ENCODE data around the gene SLC29A4. TPM values are rescaled to one million over a fixed set of nuclear protein-coding genes. Genes with fewer than 3 reads are reported as not detected.
"Not testable (repeated sequence)": the region's sequence is repeated elsewhere in the genome, so short reads cannot be mapped to it uniquely, and the experiment has no call there.

SLC29A4 gene
- total RNA-seq, 2 experiments from 2014 or later: 2.5 to 2.9 TPM

DNA sequence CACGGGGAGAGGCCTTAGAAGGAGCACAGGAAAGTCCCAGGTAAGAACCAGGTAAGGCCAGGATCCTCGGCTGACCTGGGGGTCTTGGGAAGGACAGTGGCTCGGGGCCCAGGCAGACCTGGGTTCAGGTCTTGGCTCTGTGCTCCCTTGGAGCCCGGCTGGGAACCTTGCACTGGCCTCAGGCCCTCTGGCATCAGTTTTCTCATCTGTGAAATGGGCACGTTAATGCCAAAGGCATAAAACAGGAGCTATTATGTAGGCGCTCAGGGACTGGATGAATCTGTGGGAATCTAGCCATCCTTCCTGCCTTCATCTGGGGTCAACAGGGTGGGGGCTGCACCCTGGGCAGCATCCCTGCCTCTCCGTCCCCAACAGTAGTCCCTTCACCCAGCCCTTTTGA, 8.3 kb upstream of the SLC29A4 start:
- Mint-ChIP-seq H3K4me1 (ENCODE audit: low read depth) (no peaks in the 10 kb centered on the region), H3K36me3 (ENCODE audit: low read depth) (no peaks in the 10 kb centered on the region), H3K27ac (no peak overlapping the region), H3K9me3 (no peaks in the 10 kb centered on the region), H3K4me3 (no peak overlapping the region), H3K27me3 (peaks cover 5% of the 10 kb centered on the region)
- TF ChIP-seq, protein P1, sequence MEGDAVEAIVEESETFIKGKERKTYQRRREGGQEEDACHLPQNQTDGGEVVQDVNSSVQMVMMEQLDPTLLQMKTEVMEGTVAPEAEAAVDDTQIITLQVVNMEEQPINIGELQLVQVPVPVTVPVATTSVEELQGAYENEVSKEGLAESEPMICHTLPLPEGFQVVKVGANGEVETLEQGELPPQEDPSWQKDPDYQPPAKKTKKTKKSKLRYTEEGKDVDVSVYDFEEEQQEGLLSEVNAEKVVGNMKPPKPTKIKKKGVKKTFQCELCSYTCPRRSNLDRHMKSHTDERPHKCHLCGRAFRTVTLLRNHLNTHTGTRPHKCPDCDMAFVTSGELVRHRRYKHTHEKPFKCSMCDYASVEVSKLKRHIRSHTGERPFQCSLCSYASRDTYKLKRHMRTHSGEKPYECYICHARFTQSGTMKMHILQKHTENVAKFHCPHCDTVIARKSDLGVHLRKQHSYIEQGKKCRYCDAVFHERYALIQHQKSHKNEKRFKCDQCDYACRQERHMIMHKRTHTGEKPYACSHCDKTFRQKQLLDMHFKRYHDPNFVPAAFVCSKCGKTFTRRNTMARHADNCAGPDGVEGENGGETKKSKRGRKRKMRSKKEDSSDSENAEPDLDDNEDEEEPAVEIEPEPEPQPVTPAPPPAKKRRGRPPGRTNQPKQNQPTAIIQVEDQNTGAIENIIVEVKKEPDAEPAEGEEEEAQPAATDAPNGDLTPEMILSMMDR (IDR thresholded peaks at IDR 0.05): no peak
- DNase-seq (no peak), ATAC-seq (no peak)
- intact Hi-C loops (cut with micrococcal nuclease): no loop called here
- ChIA-PET POLR2A (no interaction called here), CTCF (no interaction called here)

DNA sequence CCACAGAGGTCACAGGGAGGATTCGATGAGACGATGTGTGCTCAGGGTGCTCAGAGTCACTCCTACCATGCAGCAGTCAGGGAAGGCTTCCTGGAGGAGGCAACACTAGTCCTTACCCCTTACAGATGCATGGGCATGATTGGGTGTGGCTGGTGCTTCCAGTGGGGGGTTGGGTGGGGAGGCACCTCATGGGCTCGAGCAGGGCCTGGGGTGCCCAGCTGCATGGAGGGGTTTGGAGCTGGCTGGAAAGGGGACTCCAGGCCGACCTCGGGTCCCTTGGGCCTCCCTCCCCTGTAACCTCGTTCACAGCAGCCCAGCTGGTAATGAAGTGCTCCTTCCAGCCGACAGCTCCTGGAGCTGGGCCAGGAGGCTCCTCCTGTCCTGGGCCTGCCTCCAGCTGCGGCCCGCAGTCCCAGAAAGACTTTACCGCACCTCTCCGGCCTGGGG, 7.7 kb upstream of the SLC29A4 start:
- H3K36me3 Mint-ChIP-seq (ENCODE audit: low read depth); H3K9me3 Mint-ChIP-seq; CTCF ChIA-PET; H3K27ac Mint-ChIP-seq; H3K27me3 Mint-ChIP-seq; ATAC-seq; H3K4me3 Mint-ChIP-seq; POLR2A ChIA-PET; DNase-seq; intact Hi-C loops (cut with micrococcal nuclease); H3K4me1 Mint-ChIP-seq (ENCODE audit: low read depth): not testable (repeated sequence)

DNA sequence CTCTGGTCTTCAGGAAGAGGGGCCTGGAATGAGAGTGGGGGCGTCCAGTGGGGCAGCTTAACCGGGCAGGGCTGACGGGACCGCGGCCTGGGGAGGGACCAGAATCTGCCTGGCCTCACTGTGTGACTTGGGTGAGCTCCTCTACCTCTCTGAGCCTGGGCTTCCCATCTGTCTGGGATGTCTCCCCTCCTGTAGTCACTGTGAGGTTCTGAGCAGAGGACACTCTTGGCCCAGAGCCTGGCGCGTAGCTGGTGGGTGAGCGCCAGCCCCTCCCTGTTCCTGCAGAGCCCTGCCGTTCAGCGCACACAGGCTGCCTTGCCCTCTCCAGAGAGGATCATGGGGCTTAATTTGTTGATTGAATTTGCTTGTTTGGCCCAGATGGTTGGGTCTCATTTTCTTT, 7.2 kb upstream of the SLC29A4 start:
- H3K4me1 Mint-ChIP-seq (ENCODE audit: low read depth); H3K27ac Mint-ChIP-seq; H3K4me3 Mint-ChIP-seq; CTCF ChIA-PET; H3K27me3 Mint-ChIP-seq; POLR2A ChIA-PET; intact Hi-C loops (cut with micrococcal nuclease); H3K36me3 Mint-ChIP-seq (ENCODE audit: low read depth); H3K9me3 Mint-ChIP-seq; ATAC-seq; DNase-seq: not testable (repeated sequence)

DNA sequence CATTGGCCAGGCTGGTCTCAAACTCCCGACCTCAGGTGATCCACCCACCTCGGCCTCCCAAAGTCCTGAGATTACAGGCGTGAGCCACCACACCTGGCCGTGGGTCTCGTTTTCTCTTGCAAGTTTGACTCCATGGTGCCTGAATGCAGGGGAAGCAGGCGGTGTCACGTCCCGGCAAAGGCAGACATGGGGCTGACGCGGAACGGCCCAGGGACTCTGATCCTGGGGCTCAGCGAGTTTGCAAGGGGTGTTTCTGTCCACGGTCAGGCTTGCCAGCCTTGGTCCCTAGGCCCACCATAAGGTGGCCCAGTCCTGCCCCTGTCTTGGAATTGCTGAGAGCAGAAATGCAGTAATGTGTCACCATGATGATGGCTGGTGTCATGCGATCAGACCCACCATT, 6.6 kb upstream of the SLC29A4 start:
- H3K27ac Mint-ChIP-seq; POLR2A ChIA-PET; H3K4me1 Mint-ChIP-seq (ENCODE audit: low read depth); H3K36me3 Mint-ChIP-seq (ENCODE audit: low read depth); CTCF ChIA-PET; H3K4me3 Mint-ChIP-seq; intact Hi-C loops (cut with micrococcal nuclease); ATAC-seq; DNase-seq; H3K27me3 Mint-ChIP-seq; H3K9me3 Mint-ChIP-seq: not testable (repeated sequence)

DNA sequence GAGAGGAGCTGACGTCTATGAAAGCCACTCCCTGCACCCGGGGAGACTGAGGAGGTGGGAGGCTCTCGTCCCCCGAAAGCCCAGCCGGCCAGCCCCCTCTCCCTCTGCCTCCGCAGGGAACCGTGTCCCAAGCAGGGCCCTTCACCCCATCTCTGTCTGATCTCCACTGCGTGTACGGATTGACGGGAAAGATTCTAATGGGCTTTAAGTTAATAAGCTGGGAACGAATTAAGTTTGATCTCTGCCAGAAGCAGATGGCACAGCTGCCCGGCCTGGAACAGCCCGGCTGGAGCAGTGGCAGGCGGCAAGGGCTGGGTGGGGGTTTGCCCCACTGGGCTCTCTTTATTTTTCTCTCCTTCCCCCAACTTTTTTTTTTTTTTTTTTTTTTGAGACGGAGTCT, 6.1 kb upstream of the SLC29A4 start:
- ATAC-seq (no peak), DNase-seq (no peak)
- TF ChIP-seq, protein P1 (IDR thresholded peaks at IDR 0.05): no peak
- ChIA-PET POLR2A (no interaction called here), CTCF (no interaction called here)
- Mint-ChIP-seq H3K9me3 (no peaks in the 10 kb centered on the region), H3K4me3 (no peak overlapping the region), H3K27ac (no peak overlapping the region), H3K4me1 (ENCODE audit: low read depth) (no peaks in the 10 kb centered on the region), H3K27me3 (peaks cover 6% of the 10 kb centered on the region), H3K36me3 (ENCODE audit: low read depth) (no peaks in the 10 kb centered on the region)
- intact Hi-C loops (cut with micrococcal nuclease): no loop called here

DNA sequence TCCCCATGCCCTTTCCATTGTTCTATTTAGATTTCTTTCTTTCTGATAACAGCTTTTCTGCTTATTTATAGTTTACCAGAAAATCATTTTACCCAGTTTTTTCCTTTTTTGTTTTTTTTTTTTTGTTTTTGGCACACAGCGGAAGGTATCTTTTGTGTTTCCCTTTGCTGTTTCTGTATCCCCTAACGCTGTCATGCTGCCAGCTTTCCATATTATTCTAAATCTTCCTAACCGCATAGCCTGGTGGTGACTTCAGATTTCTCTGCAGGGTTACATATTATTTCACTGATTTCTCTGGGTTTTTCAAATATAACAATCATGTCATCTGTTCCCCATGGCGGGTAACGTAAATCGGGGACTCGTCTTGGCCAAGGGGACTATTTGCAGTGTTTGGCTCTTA, 4.0 kb upstream of the SLC29A4 start:
- Mint-ChIP-seq H3K36me3 (ENCODE audit: low read depth) (no peaks in the 10 kb centered on the region), H3K27ac (no peak overlapping the region), H3K4me3 (no peak overlapping the region), H3K9me3 (no peaks in the 10 kb centered on the region), H3K27me3 (peaks cover 5% of the 10 kb centered on the region), H3K4me1 (ENCODE audit: low read depth) (no peaks in the 10 kb centered on the region)
- intact Hi-C loops (cut with micrococcal nuclease): no loop called here
- DNase-seq (no peak), ATAC-seq (no peak)
- TF ChIP-seq, protein P1 (IDR thresholded peaks at IDR 0.05): no peak
- ChIA-PET CTCF (interaction anchor here (1.1 kb wide), 1 partner anchor 39 kb away, joined by 3 read pairs; no protein-coding TSS in a partner anchor), POLR2A (interaction anchor here (0.6 kb wide), 1 partner anchor 52 kb away, joined by 3 read pairs; no protein-coding TSS in a partner anchor)

DNA sequence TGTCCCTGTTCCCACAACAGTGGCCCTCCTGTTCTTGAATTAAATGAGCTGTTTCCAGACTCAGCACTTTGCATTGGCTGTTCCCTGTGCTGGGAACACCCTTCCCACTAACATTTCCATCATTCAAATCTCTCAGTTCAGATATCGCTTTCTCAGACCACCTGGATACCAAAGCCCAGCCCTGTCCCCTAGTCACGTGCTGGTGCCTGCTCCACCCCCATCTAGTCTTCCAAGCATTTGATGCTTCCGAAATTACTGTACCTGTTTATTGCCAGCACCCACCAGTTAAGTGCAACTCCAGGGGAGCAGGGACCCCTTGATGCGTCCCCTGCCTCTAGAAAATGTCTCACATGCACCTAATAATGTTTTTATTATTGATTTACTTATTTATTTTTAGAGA, 3.0 kb upstream of the SLC29A4 start:
- ATAC-seq (no peak), DNase-seq (no peak)
- Mint-ChIP-seq H3K27me3 (peaks cover 7% of the 10 kb centered on the region), H3K9me3 (no peaks in the 10 kb centered on the region), H3K4me3 (no peak overlapping the region), H3K36me3 (ENCODE audit: low read depth) (no peaks in the 10 kb centered on the region), H3K27ac (no peak overlapping the region), H3K4me1 (ENCODE audit: low read depth) (no peaks in the 10 kb centered on the region)
- ChIA-PET CTCF (interaction anchor here (1.2 kb wide), 1 partner anchor 39 kb away, joined by 3 read pairs; no protein-coding TSS in a partner anchor), POLR2A (no interaction called here)
- intact Hi-C loops (cut with micrococcal nuclease): no loop called here
- TF ChIP-seq, protein P1 (IDR thresholded peaks at IDR 0.05): no peak

DNA sequence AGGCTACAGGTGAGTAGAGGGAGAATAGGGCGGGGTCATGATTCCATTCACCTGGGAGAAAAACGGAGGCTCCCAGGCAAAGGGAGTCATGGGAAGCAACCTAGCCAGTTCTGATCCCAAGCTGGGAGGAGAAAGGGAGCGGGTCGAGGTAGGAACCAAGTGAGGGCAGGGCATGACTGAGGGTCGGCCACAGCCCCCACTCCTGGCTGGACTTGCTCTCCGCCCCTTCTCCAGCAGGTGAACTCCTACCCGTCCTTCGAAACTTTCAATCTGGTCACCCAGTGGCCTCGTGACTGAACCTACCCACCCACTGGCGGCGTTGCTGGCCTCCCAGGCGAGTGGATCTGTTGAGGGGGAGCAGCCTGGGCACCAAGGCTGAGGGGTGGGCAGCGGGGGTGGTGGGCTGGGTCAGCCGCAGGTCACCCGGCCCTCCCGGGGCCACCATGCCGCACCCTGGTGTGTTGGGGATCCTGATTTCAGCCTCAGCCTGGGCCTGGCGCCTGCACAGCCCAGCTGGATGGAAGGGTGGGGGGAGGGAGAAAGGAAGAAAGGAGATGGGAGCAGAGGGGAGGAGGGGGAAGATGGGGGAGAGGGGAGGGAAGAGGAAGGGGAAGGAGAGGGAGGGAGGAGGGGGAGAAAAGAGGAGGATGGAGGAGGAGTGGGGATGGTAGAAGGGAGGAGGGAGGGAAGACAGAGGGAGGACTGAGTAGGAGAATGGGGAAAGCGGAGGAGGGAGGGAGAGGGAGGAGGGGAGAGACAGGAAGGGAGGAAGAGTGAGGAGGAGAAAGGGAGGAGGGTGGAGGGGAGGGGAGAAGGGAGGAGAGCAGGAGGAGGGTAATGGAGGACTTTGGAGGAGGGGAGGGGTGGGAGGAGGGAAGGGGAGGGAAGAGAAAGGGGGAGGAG, 894 bp upstream of the SLC29A4 start:
- H3K27ac Mint-ChIP-seq; H3K4me3 Mint-ChIP-seq; CTCF ChIA-PET; POLR2A ChIA-PET; intact Hi-C loops (cut with micrococcal nuclease); H3K9me3 Mint-ChIP-seq; H3K36me3 Mint-ChIP-seq (ENCODE audit: low read depth); DNase-seq; H3K4me1 Mint-ChIP-seq (ENCODE audit: low read depth); ATAC-seq: not testable (repeated sequence)
- peaks cover 10% of the 10 kb centered on the region for H3K27me3 Mint-ChIP-seq

All from activated CD8-positive, alpha-beta T cell treated with anti-CD3 and anti-CD28 coated beads for 36 hours (primary cell).